A549 (cell line): Measurements from ENCODE around the gene JDP2. TPM values are rescaled to one million over a fixed set of nuclear protein-coding genes. Genes with fewer than 3 reads are reported as not detected.
A peak's percentile ranks its signal among the peaks of the same experiment; 100 is the strongest.

Experiments used
- ATAC-seq, 2 experiments: fragments of 200-7000 bp in 1 of 2; fragments of >200 bp in 1 of 2; cut with Nextera tagmentation in 1 of 2; cut with Tn5 transposase in 1 of 2; 3 replicates each; pipeline versions ENCODE4 v1.8.0 to v1.9.1; 2018 to 2020; ENCODE audit warnings: mild to moderate bottlenecking in 1 of 2, moderate library complexity in 1 of 2
- CTCF ChIA-PET: fragments of 300-600 bp; sonication (Branson Sonifier 250); formaldehyde crosslinking; extraction: SDS; loops from one replicate; lab custom pipeline; 2021; ENCODE audit warnings: antibody characterized with exemption, inconsistent platforms; lab: Yijun Ruan, JAX
- POLR2A ChIA-PET: fragments of 350-600 bp; formaldehyde crosslinking; extraction: SDS; loops from one replicate; lab custom pipeline; 2021; ENCODE audit warnings: antibody characterized with exemption, inconsistent platforms; lab: Yijun Ruan, JAX
- DNase-seq, 2 experiments: peaks; one replicate each; pipeline versions ENCODE4 v3.0.0 to v3.0.0-alpha.2; 2011 to 2016; ENCODE audit warnings: low read depth in 1 of 2, low spot score in 1 of 2
- FAIRE-seq: peaks from 2 replicates; lab custom pipeline; 2011; peaks lifted over from hg19 to GRCh38; lab: Jason Lieb, UNC
- H3K27ac ChIP-seq, 2 experiments: fragments of >200 bp; sonication (Bioruptor Twin); formaldehyde crosslinking; 3 replicates each; pipeline ENCODE4 v1.5.1; 2016 to 2017
- H3K4me1 ChIP-seq: fragments of >200 bp; sonication (Bioruptor Twin); formaldehyde crosslinking; 3 replicates; pipeline ENCODE4 v1.6.1; 2016
- H3K4me2 ChIP-seq: fragments of >200 bp; sonication (Bioruptor Twin); formaldehyde crosslinking; 3 replicates; pipeline ENCODE4 v1.6.1; 2016
- H3K4me3 ChIP-seq: fragments of >200 bp; sonication (Bioruptor Twin); formaldehyde crosslinking; 3 replicates; pipeline ENCODE4 v1.5.1; 2016
- H3K9me3 ChIP-seq: fragments of >200 bp; sonication (Bioruptor Twin); formaldehyde crosslinking; 3 replicates; pipeline ENCODE4 v1.6.1; 2016
- CBX8 ChIP-seq: fragments of 200-600 bp; sonication (generic); IDR thresholded peaks from 2 replicates; pipeline ENCODE4 v1.6.1; 2016
- CHD4 ChIP-seq: fragments of 200-600 bp; sonication (generic); IDR thresholded peaks from 2 replicates; pipeline ENCODE4 v1.6.1; 2016; ENCODE audit warnings: antibody characterized with exemption, mild to moderate bottlenecking, borderline replicate concordance
- CTCF ChIP-seq: fragments of >200 bp; sonication (Bioruptor Twin); formaldehyde crosslinking; IDR thresholded peaks from 3 replicates; pipeline ENCODE4 v1.5.1; 2016
- EHF ChIP-seq: fragments of 250-450 bp; sonication (Bioruptor Pico); IDR thresholded peaks from 2 replicates; pipeline ENCODE4 v1.5.0; 2020; ENCODE audit warnings: mild to moderate bottlenecking
- EHMT2 ChIP-seq: fragments of 200-600 bp; sonication (generic); IDR thresholded peaks from 2 replicates; pipeline ENCODE4 v1.6.1; 2016; ENCODE audit warnings: antibody characterized with exemption, low read depth, mild to moderate bottlenecking, moderate library complexity
- EP300 ChIP-seq, 2 experiments: fragments of >200 bp; sonication (Bioruptor Twin); formaldehyde crosslinking; IDR thresholded peaks; 2 replicates in 1 of 2; 3 replicates in 1 of 2; pipeline ENCODE4 v1.6.1; 2016 to 2017
- GATA3 ChIP-seq: IDR thresholded peaks from 2 replicates; pipeline ENCODE4 v1.6.1; 2012; ENCODE audit warnings: borderline replicate concordance
- HDAC2 ChIP-seq: fragments of 200-600 bp; sonication (generic); IDR thresholded peaks from 2 replicates; pipeline ENCODE4 v1.6.1; 2016
- HOXB13 ChIP-seq: fragments of 250-450 bp; sonication (Bioruptor Pico); IDR thresholded peaks from 2 replicates; pipeline ENCODE4 v1.5.0; 2020; ENCODE audit warnings: low read depth, mild to moderate bottlenecking, moderate library complexity
- JUN ChIP-seq, 2 experiments: fragments of >200 bp; sonication (Bioruptor Twin); formaldehyde crosslinking; IDR thresholded peaks; 2 replicates in 1 of 2; 3 replicates in 1 of 2; pipeline ENCODE4 v1.6.1; 2016 to 2017
- JUNB ChIP-seq: fragments of >200 bp; sonication (Bioruptor Twin); formaldehyde crosslinking; IDR thresholded peaks from 2 replicates; pipeline ENCODE4 v1.6.1; 2016
- MAFK ChIP-seq: fragments of 450-650 bp; IDR thresholded peaks from 2 replicates; pipeline ENCODE4 v1.6.1; 2014; ENCODE audit not compliant: partially characterized antibody
- MAZ ChIP-seq: fragments of 150-350 bp; IDR thresholded peaks from 2 replicates; pipeline ENCODE4 v1.6.1; 2014; ENCODE audit warnings: antibody characterized with exemption, low read depth, low read length, borderline replicate concordance
- NR3C1 ChIP-seq: fragments of >200 bp; sonication (Bioruptor Twin); formaldehyde crosslinking; IDR thresholded peaks from 3 replicates; pipeline ENCODE4 v1.6.1; 2017
- PBX3 ChIP-seq: IDR thresholded peaks from 2 replicates; pipeline ENCODE4 v1.6.1; 2012
- POLR2AphosphoS2 ChIP-seq: conservative IDR thresholded peaks from 2 replicates; pipeline ENCODE4 v1.6.1; 2012; ENCODE audit warnings: low read length, improper control_type of control experiment, inconsistent platforms
- RARB ChIP-seq: fragments of 250-450 bp; sonication (Bioruptor Pico); IDR thresholded peaks from 2 replicates; pipeline ENCODE4 v1.8.0; 2021; ENCODE audit warnings: mild to moderate bottlenecking, moderate library complexity
- RCOR1 ChIP-seq: fragments of 150-350 bp; IDR thresholded peaks from 2 replicates; pipeline ENCODE4 v1.6.1; 2014; ENCODE audit warnings: antibody characterized with exemption, low read length, low read depth
- SMC3 ChIP-seq: fragments of >200 bp; sonication (Bioruptor Twin); formaldehyde crosslinking; IDR thresholded peaks from 3 replicates; pipeline ENCODE4 v1.6.1; 2018; ENCODE audit warnings: inconsistent platforms
- TFCP2L1 ChIP-seq: fragments of 250-450 bp; sonication (Bioruptor Pico); IDR thresholded peaks from 2 replicates; pipeline ENCODE4 v1.5.0; 2021; ENCODE audit warnings: mild to moderate bottlenecking
- TP53 ChIP-seq: fragments of 250-450 bp; sonication (Bioruptor Pico); IDR thresholded peaks from 2 replicates; pipeline ENCODE4 v1.5.0; 2021; ENCODE audit warnings: mild to moderate bottlenecking, moderate library complexity
- USF2 ChIP-seq: fragments of 450-650 bp; IDR thresholded peaks from 2 replicates; pipeline ENCODE4 v1.6.1; 2014; ENCODE audit warnings: antibody characterized with exemption
- ZC3H11A ChIP-seq: fragments of 450-650 bp; IDR thresholded peaks from 2 replicates; pipeline ENCODE4 v1.6.1; 2014; ENCODE audit warnings: antibody characterized with exemption, mild to moderate bottlenecking
- ZSCAN20 ChIP-seq: fragments of 250-450 bp; sonication (Bioruptor Pico); IDR thresholded peaks from 2 replicates; pipeline ENCODE4 v1.8.0; 2022; ENCODE audit warnings: mild to moderate bottlenecking, moderate library complexity
- WGBS: methylation state at CpG from one replicate; pipeline ENCODE4 v1.1.6; 2017; ENCODE audit errors: missing lambda C conversion rate; 5-methylcytosine and 5-hydroxymethylcytosine counted together
- polyA plus RNA-seq, 4 experiments: library from polyadenylated mRNA; depleted of rRNA in 3 of 4; stranded (reverse); fragments of >200 nt; fragmentation: RNase III in 1 of 4; extraction: RNeasy Plus Mini Kit Qiagen cat#74134 plus additional on column Dnase treatment in 1 of 4; gene quantifications; 2 replicates in 3 of 4; 3 replicates in 1 of 4; pipeline ENCODE4 v1.2.3, GENCODE V29; 2011 to 2017

Gene JDP2
- polyA plus RNA-seq, 2 of the 4 experiments (the other 2 are of a cell fraction), result 22.4 to 31.2 TPM

- WGBS, result 90% methylated on average over 10 of the region's 12 CpGs
- DNase-seq (peak in 1 of 2 experiments; percentile 19), ATAC-seq (peak in 1 of 2 experiments; percentile 29; a peak in 3 of 6 replicates), FAIRE-seq (no peak)
- no peak overlapping the region for H3K4me2 ChIP-seq
- no peak for TF ChIP-seq RARB (CRISPR knock-in tag)
- TF ChIP-seq JUNB, result no peak
- TF ChIP-seq PBX3, result no peak
- TF ChIP-seq EHMT2, result no peak
- TF ChIP-seq JUN (IDR thresholded peaks at IDR 0.05), result no peak
- no peak for TF ChIP-seq RCOR1
- no peak for TF ChIP-seq GATA3
- POLR2A ChIA-PET, result no interaction called here
- peaks cover 27% of the 10 kb centered on the region for H3K4me1 ChIP-seq
- CTCF ChIA-PET, result interaction anchor here (1.6 to 3.0 kb wide), 2 partner anchors 25 to 118 kb away, joined by 3 to 10 read pairs; no protein-coding TSS in a partner anchor
- no peak overlapping the region for H3K4me3 ChIP-seq
- peak overlapping the region in 1 of 2 experiments; percentile 0; a peak in 1 of 6 replicates for H3K27ac ChIP-seq
- no peaks in the 10 kb centered on the region for H3K9me3 ChIP-seq
These were observed 31.4 kb downstream of the JDP2 start for GRCh38 chr14:75459099-75459741.

GRCh38 chr14:75459791-75460190, 32.0 kb downstream of the JDP2 start:
- H3K4me3 ChIP-seq, result no peak overlapping the region
- FAIRE-seq, result no peak
- no peak overlapping the region for H3K27ac ChIP-seq
- H3K9me3 ChIP-seq, result no peaks in the 10 kb centered on the region
- no peak overlapping the region for H3K4me2 ChIP-seq
- POLR2A ChIA-PET, result no interaction called here
- DNase-seq, result no peak
- 94% methylated on average over 1 of the region's 1 CpG for WGBS
- no peak for ATAC-seq
- H3K4me1 ChIP-seq, result peaks cover 21% of the 10 kb centered on the region
- TF ChIP-seq CBX8, result no peak
- no peak for TF ChIP-seq RCOR1
- TF ChIP-seq POLR2AphosphoS2, result no peak
- TF ChIP-seq NR3C1, result no peak
- TF ChIP-seq EHF (CRISPR knock-in tag), result no peak
- no peak for TF ChIP-seq TFCP2L1
- no peak for TF ChIP-seq HDAC2
- TF ChIP-seq RARB (CRISPR knock-in tag), result no peak
- no peak for TF ChIP-seq CTCF
- TF ChIP-seq MAFK, result no peak
- no peak for TF ChIP-seq PBX3
- no peak for TF ChIP-seq TP53 (CRISPR knock-in tag)
- TF ChIP-seq CHD4, result no peak
- no peak for TF ChIP-seq HOXB13
- TF ChIP-seq EP300 (IDR thresholded peaks at IDR 0.05), result no peak
- no peak for TF ChIP-seq ZSCAN20 (CRISPR knock-in tag)
- no peak for TF ChIP-seq SMC3
- TF ChIP-seq USF2, result no peak
- no peak for TF ChIP-seq MAZ
- no peak for TF ChIP-seq ZC3H11A
- CTCF ChIA-PET, result interaction anchor here (0.6 to 3.0 kb wide), 2 partner anchors 118 to 149 kb away, joined by 3 to 10 read pairs; no protein-coding TSS in a partner anchor
